GM19397 (cell line): ENCODE data around the gene SLITRK1.

ENCODE experiments used
- ATAC-seq: cut with Tn5 transposase; IDR thresholded peaks from one replicate; pipeline ENCODE4 v1.9.1; 2021; ENCODE audit warnings: mild to moderate bottlenecking, moderate library complexity; ENCODE audit not compliant: unreplicated experiment

The SLITRK1 gene

GRCh38 chr13:83867708-83868107 lies 14.6 kb downstream of the SLITRK1 start:
- no peak for ATAC-seq

DNA sequence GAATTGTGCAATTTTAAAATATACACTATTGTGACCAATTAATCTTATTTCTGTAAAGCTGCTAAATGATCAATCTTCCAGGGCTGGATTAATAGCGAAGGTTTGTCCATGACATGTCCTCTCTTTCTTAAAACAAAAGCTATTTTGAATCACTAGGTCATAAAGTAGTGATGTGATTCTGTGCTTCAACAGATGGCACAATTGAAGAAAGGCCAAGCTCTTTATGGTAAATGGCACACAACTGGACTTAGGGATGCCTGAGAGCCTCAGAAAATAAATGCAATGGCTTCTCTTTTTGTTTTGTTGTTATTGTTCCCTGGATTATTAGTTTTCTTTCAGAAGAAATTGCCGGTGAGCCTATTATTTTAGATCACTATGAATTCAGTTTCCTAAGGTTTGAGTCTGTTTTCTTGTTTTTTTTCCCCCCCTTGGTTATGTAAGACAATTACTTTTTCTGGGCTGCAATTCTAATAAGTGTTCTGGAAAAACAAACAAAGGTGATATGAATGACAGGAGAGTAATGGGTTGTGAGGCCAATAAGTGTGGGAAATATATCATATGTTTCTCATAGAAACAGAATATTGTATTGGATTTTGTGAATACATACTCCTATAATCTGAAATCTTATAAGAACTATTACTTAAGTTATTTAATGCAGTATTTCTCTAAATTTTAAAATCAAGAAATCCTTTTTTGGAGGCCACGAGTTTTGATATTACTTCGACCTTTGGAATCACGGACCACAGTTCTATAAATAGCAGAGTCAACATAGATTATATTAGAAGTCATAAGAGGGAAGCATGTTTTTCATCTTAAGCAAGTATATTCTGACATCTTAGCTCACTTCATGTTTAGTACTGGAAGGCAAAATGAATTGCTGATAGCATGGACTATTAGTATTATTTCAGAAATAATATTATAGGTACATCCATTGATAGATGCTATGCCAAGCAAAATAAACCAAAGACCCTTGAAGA lies 16.8 kb downstream of the SLITRK1 start:
- no peak for ATAC-seq

- ATAC-seq, result no peak
These were observed 28.5 kb downstream of the SLITRK1 start for GRCh38 chr13:83853771-83854170.

GRCh38 chr13:83845106-83845505 lies 37.2 kb downstream of the SLITRK1 start:
- no peak for ATAC-seq

DNA sequence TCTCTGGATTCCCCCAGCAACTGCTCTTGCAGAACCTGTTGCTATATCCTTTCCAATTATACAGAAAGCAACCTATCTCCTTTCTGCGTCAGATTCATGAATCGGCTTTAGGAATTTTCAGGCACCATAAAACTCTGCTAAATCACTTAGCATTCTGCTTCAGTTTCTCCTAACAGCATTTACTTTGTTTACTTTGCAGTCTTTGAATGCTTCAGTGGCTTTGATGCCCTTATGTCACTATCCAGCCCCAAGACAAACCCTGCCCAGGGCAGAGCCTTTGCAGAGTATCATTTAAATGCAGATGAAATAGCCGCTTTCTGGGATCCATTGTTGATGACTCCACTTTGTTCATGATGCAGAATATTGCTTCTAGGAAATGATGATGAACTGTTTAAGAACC lies 43.1 kb downstream of the SLITRK1 start:
- no peak for ATAC-seq

DNA sequence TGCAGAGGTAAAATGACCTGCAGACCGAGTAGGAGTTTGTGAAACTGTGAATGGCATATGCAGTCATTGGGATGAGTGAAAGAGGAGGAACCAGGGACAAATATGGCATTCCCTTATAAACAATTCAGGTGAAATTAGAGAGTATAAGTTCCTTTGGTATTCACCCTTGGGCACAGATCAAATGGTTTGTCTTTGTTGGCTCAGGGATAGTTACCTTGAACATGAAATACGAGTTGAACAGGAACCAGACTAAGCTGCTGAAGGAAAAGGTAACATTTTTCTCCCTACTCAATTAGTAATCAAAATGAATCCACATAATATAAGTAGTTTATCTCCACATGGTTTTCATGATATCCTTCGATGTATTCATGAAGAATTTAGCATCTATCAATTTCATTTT lies 50.5 kb downstream of the SLITRK1 start:
- no peak for ATAC-seq

DNA sequence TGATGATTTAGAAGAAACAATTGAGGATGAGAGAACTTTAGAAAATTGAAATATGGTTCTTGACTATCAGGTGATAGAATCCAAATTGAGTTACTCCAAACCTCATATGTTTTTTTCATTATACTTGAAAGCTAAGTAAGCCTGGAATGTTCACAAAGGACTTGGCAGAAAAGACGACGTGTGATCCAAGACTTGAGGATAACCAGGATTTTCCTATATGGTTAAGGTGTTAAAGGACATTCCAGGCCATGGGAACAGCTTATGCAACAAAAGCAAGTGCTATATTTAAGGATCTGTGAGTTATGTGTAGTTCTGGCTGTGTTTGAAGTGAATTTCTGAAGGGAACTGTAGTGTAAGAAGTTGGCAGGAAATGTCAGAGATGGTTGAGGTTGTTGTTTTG lies 52.5 kb downstream of the SLITRK1 start:
- no peak for ATAC-seq

DNA sequence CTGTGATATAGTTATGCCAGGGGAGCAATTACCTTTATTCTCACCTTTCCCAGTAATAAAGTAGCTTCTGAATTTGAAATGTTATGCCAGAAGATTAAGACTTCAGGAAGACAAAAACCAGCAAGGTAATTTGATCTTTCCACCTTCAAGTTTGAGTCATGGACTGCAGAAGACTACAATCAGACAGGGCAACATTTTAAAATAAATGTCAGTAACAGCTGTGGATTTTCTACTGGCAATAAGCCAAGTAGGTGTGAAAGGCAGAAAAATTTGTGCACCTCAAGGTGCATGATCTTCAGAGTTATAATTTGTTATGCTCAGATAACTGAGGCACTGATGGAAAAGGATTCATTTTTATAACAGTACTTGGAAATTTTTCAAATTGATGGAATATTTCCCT lies 54.9 kb downstream of the SLITRK1 start:
- ATAC-seq, result no peak
